Measurements from ENCODE around the gene EFEMP2.

The EFEMP2 gene

DNA sequence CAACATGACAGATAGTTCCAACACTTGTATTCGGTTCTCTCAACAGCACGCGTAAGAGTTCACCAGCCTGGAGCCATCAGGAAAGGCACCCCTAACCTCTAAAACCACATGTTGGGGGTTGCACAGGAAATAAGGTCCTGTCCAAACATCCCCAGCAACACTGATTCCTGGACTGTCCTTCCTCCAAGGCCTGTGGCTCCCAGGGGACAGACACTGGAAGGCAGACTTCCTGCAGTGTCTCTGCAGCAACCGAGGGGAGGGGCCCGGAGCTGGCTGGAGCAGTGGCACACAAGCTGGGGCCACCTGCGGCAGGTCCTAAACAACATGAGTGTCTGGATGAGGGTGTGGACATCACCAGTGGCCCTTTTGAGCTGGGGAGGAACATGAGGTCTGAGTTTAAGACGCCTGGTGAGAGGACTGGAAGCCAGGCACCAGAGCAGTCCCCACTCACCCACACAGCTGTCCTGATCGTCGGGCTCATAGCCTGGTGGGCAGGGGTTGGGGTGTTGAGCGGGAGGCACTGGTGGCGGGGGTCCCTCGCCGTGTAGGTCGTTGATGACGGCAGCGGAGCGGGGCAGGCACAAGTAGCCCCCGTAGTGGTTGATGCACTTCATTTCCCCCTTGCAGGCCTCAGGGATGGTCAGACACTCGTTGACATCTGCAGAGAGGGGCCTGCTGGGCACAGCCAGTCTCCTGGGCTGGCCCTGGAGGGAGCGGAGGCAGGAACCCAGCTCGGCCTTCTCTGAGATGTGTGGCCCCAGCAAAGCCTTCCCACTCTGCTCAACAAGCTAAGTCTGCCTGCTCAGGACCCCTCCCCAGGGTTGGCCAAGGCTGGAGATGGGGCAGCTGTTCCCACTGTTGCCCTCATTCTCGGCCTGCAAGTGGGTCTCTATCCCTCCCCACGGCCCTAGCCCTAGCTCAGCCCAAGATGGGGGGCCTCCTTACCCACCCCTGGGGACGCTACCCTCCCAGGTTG, 1.6 kb downstream of the EFEMP2 start:
- Histone ChIP-seq H3K27me3 (ENCODE audit: control insufficient read depth, insufficient read depth, low read length) (0 out of 2 replicates have a peak, but pooled peaks cover 2% of the 10 kb centered on the region), H3K4me3 (ENCODE audit: low read depth, low read length) (no peak overlapping the region; the same call in 1 of the 2 replicates), H3K36me3 (ENCODE audit: control insufficient read depth, insufficient read depth, low read length) (peaks cover 11% of the 10 kb centered on the region; the same call in 1 of the 2 replicates), H3K4me1 (ENCODE audit: control insufficient read depth, insufficient read depth, low read length) (peaks cover 12% of the 10 kb centered on the region), H3K9ac (ENCODE audit: low read length) (peak overlapping the region; percentile 23), H3K9me3 (ENCODE audit: control insufficient read depth, insufficient read depth, low read depth, low read length) (no peaks in the 10 kb centered on the region), H3K27ac (ENCODE audit: low read depth, low read length) (no peak overlapping the region)

DNA sequence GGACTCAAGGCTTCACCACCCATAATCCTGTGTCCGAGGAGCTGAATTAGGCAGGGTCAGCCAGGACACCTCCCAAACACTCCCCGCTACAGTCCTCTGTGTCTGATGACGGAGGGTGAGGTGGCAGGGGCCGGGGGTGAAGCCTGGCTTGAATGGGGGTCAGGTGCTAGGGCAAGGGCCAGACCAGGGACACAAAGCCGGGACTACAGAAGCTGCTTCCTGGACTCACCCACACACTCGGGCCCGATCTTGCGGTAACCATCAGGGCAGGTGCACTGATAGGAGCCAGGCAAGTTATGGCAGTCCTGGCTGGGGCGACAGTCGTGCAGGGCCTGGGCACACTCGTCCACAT, 2.3 kb downstream of the EFEMP2 start:
- peaks cover 18% of the 10 kb centered on the region for H3K36me3 ChIP-seq (ENCODE audit: control insufficient read depth, insufficient read depth, low read length)
- 0 out of 2 replicates have a peak, but pooled peaks cover 2% of the 10 kb centered on the region for H3K27me3 ChIP-seq (ENCODE audit: control insufficient read depth, insufficient read depth, low read length)
- H3K27ac ChIP-seq (ENCODE audit: low read depth, low read length), result no peak overlapping the region
- H3K4me3 ChIP-seq (ENCODE audit: low read depth, low read length), result no peak overlapping the region
- no peak overlapping the region for H3K9ac ChIP-seq (ENCODE audit: low read length)
- H3K4me1 ChIP-seq (ENCODE audit: control insufficient read depth, insufficient read depth, low read length), result peaks cover 12% of the 10 kb centered on the region
- H3K9me3 ChIP-seq (ENCODE audit: control insufficient read depth, insufficient read depth, low read depth, low read length), result no peaks in the 10 kb centered on the region

DNA sequence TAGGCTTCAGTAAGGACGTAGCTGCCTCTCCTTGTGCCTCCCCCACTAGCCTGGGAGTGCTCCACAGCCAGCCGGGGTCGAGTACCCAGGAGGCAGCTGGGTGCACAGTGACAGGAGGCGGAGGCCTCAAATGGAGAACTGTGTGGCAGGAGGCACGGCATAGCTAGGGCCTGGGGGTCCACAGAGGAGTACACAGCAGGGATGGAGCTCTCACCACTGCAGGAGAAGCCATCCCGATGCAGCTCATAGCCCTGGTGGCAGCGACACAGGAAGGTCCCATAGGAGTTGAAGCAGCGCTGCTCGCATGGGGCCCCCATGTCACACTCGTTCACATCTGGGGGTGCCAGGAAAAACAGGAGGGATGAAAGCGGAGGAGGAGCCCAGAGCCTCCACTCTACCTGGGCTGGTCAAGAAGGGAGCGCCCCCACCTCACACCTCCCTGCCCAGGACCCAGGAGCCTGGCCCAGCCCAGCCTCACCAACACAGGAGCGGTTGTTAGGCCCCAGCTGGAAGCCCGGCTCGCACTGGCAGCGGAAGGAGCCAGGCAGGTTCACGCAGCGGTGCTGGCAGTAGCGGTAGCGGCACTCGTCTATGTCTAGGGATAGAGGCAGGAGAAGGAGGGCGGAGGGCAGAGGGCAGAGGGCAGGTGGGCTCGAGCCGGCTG, 2.8 kb downstream of the EFEMP2 start:
- Histone ChIP-seq H3K9ac (ENCODE audit: low read length) (no peak overlapping the region), H3K4me1 (ENCODE audit: control insufficient read depth, insufficient read depth, low read length) (peaks cover 12% of the 10 kb centered on the region), H3K27me3 (ENCODE audit: control insufficient read depth, insufficient read depth, low read length) (0 out of 2 replicates have a peak, but pooled peaks cover 2% of the 10 kb centered on the region), H3K36me3 (ENCODE audit: control insufficient read depth, insufficient read depth, low read length) (peaks cover 24% of the 10 kb centered on the region), H3K27ac (ENCODE audit: low read depth, low read length) (no peak overlapping the region), H3K9me3 (ENCODE audit: control insufficient read depth, insufficient read depth, low read depth, low read length) (no peaks in the 10 kb centered on the region), H3K4me3 (ENCODE audit: low read depth, low read length) (no peak overlapping the region)

DNA sequence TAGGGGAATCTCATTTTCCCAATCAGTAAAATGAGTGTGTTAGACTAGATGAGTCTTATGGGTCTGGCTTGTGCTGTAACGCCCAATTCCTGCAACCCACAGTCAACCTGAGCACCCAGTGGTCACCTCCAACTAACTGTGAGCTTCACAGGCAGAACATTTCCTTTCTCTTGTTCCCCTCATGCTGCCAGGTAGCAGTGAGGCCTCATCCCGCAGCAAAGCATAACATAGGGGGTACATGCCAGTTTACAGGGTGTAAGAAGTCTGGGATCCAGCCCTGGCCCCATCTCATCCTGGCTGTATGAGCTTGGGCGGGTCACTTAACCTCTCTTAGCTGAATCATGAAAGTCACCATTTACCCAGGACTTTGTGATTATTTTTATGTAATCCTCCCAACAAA, 3.7 kb downstream of the EFEMP2 start:
- Histone ChIP-seq H3K9me3 (ENCODE audit: control insufficient read depth, insufficient read depth, low read depth, low read length) (no peaks in the 10 kb centered on the region), H3K27me3 (ENCODE audit: control insufficient read depth, insufficient read depth, low read length) (0 out of 2 replicates have a peak, but pooled peaks cover 2% of the 10 kb centered on the region), H3K36me3 (ENCODE audit: control insufficient read depth, insufficient read depth, low read length) (peaks cover 32% of the 10 kb centered on the region), H3K4me3 (ENCODE audit: low read depth, low read length) (no peak overlapping the region), H3K9ac (ENCODE audit: low read length) (no peak overlapping the region), H3K27ac (ENCODE audit: low read depth, low read length) (no peak overlapping the region), H3K4me1 (ENCODE audit: control insufficient read depth, insufficient read depth, low read length) (peaks cover 12% of the 10 kb centered on the region)

DNA sequence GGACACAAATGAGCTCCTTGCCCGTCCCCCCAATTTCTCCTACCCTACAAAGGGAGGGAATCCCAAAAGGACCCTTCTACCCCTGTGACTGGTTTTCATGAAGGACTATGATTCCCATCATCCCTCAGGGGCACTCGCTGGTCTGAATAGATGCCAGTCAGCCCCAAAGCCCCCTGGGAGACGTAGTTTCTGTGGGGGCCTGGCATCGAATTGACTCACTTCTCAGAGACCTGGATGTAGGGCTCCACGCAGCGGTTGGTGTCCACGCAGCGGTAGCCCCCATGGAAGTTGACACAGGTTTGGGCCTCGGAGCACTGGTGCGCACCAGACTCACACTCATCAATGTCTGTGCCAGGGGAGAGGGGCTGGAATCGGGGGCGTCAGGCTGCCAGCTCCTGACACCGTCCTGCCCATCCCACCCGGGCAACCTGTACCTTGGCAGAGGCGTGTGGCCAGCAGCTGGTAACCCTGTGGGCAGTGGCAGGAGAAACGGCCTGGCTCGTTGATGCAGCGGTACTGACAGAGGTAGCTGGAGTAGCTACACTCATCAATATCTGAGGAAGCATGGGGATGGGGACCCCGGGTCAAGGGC, 4.4 kb downstream of the EFEMP2 start:
- Histone ChIP-seq H3K4me3 (ENCODE audit: low read depth, low read length) (peak overlapping the region; percentile 65), H3K4me1 (ENCODE audit: control insufficient read depth, insufficient read depth, low read length) (peaks cover 12% of the 10 kb centered on the region)

DNA sequence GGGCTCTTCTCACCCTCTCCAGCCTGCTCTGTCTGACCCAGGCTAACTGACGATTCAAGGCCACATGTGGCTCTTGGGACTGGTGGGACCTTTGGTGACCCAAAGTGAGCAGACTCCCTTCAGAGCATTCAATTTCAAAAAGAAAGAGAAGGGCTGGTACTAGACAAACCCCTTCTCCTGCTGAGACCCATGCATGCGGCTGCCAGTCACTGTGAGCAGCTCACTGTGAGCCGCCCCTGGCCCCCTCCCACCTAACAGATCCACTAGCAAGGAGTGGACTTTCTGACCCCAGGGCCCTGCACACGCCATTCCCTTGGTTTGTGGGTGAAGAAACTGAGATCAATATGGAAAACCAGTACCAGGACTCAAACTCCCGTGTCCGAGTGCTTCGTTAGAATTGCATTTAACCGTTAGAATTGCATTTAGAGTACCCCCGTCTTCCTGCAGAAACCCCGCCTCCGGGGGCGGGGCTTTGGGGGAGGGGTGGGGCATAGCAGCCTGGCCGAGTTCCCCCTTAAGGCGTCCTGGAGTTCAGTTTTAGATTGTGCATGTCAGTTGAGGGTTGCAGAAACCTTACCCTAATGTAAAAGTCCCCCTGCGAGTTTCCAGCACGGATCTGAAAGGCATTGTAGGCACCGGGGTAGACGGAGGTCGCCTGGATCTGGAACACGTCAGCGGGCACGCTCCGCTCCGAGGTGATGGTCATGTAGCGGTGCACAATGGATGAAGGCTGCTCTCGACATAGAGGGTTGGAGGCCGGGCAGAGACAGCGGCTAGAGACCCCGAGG, 5.1 kb downstream of the EFEMP2 start:
- Histone ChIP-seq H3K9me3 (ENCODE audit: control insufficient read depth, insufficient read depth, low read depth, low read length) (no peaks in the 10 kb centered on the region), H3K4me1 (ENCODE audit: control insufficient read depth, insufficient read depth, low read length) (peaks cover 12% of the 10 kb centered on the region), H3K36me3 (ENCODE audit: control insufficient read depth, insufficient read depth, low read length) (peaks cover 46% of the 10 kb centered on the region), H3K27me3 (ENCODE audit: control insufficient read depth, insufficient read depth, low read length) (0 out of 2 replicates have a peak, but pooled peaks cover 2% of the 10 kb centered on the region), H3K27ac (ENCODE audit: low read depth, low read length) (no peak overlapping the region), H3K9ac (ENCODE audit: low read length) (no peak overlapping the region), H3K4me3 (ENCODE audit: low read depth, low read length) (peak overlapping the region; percentile 65)

More for the DNA sequence above, 4.4 kb downstream of the EFEMP2 start:
- Histone ChIP-seq H3K36me3 (ENCODE audit: control insufficient read depth, insufficient read depth, low read length) (peaks cover 40% of the 10 kb centered on the region), H3K27me3 (ENCODE audit: control insufficient read depth, insufficient read depth, low read length) (0 out of 2 replicates have a peak, but pooled peaks cover 2% of the 10 kb centered on the region), H3K27ac (ENCODE audit: low read depth, low read length) (no peak overlapping the region), H3K9ac (ENCODE audit: low read length) (no peak overlapping the region), H3K9me3 (ENCODE audit: control insufficient read depth, insufficient read depth, low read depth, low read length) (no peaks in the 10 kb centered on the region)

DNA sequence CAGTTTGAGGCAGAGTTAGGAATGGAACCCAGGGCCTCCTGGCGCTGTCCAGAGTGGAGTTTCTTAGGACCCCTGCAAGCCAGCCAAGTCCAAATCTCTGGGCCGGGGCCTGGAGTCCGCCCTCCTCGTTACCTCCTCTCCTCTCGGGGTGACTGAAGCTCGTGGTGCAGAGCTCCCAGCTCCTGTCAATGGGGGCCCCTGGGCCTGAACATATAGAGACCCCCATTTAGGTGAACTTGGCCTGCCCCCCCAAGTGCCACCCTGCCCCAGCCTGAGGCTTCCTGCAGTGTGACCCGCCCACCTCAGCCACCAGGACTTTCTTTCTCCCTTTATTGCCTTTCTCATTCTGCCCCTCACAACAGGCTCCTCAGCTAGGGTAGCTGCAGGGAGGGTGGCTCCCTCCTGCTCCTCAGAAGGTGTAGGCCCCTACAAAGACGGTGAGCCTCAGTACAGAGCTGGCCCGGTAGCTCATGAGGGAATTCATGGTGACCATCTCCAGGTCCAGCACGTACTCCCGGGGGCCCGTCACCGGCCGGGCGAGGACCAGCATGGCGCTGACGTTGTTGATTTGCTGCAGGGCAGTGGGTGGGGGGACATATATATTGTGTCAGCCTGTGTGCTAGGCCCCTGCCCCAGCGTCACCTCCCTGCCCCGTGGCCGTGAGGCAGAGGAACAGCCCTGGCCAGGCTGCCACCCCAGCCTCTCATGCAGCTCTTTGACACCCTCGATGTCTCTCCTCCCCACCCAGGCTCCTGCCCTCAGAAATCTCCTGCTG, 5.9 kb downstream of the EFEMP2 start:
- Histone ChIP-seq H3K27ac (ENCODE audit: low read depth, low read length) (no peak overlapping the region), H3K9ac (ENCODE audit: low read length) (no peak overlapping the region), H3K4me1 (ENCODE audit: control insufficient read depth, insufficient read depth, low read length) (peaks cover 11% of the 10 kb centered on the region), H3K27me3 (ENCODE audit: control insufficient read depth, insufficient read depth, low read length) (no peaks in the 10 kb centered on the region), H3K9me3 (ENCODE audit: control insufficient read depth, insufficient read depth, low read depth, low read length) (no peaks in the 10 kb centered on the region), H3K4me3 (ENCODE audit: low read depth, low read length) (no peak overlapping the region), H3K36me3 (ENCODE audit: control insufficient read depth, insufficient read depth, low read length) (peaks cover 54% of the 10 kb centered on the region)

DNA sequence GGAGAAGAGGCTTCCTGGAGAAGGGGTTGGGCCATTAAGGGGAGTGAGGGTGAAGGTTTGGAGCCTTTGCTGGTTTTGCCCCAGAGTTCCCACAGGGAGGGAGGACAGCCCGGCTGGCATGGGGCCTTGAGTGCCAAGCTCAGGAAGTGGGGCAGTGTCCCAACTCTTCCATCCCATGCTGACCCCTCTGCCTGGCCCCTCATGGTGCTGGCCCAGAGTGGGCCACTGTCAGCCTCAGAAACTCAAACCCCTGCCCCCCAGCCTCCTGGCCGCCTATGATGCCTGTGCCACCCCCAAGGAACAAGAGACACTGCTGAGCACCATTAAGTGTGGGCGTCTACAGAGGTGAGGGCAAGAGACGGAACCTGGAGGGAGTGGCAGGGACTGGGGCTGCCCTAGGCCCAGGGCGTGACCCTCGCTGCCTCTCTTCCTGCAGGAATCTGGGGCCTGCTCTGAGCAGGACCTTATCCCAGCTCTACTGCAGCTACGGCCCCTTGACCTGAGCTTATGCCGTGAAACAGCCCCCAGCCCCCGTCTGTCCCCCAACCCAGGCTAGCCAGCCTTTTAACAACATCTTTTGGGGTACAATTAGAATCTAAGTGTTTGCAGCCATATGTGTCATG, 6.9 kb downstream of the EFEMP2 start:
- H3K4me1 ChIP-seq (ENCODE audit: control insufficient read depth, insufficient read depth, low read length), result peaks cover 15% of the 10 kb centered on the region
- H3K27ac ChIP-seq (ENCODE audit: low read depth, low read length), result no peak overlapping the region
- no peak overlapping the region for H3K4me3 ChIP-seq (ENCODE audit: low read depth, low read length)
- no peak overlapping the region for H3K9ac ChIP-seq (ENCODE audit: low read length)
- H3K27me3 ChIP-seq (ENCODE audit: control insufficient read depth, insufficient read depth, low read length), result no peaks in the 10 kb centered on the region
- H3K36me3 ChIP-seq (ENCODE audit: control insufficient read depth, insufficient read depth, low read length), result peaks cover 56% of the 10 kb centered on the region
- H3K9me3 ChIP-seq (ENCODE audit: control insufficient read depth, insufficient read depth, low read depth, low read length), result no peaks in the 10 kb centered on the region

DNA sequence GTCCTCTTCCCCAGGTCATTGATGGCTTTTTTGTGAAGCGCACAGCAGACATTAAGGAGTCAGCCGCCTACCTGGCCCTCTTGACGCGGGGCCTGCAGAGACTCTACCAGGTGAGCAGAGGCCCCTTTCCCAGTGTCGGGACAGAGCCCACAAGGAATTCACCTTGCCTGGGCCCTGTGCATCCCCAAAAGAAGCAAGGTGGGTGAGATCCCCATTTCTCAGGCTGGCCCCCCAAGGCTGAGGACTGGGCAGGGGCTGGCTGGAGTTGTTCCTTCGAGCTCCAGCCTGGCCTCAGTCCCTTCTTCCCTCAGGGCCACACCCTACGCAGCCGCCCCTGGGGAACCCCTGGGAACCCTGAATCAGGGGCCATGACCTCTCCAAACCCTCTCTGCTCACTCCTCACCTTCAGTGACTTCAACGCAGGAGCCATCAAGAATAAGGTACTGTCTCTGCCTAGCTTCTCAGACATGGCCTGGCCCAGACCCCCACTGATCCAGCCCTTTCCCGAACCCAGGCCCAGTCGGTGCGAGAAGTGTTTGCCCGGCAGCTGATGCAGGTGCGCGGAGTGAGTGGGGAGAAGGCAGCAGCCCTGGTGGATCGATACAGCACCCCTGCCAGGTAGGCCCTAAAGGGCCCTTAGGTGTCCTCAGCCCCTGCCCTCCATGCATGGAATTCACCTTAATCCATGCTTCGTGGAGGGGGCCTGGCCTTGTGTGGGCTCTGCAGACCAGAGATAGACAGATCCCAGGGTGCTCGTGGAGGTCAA, 7.7 kb downstream of the EFEMP2 start:
- Histone ChIP-seq H3K4me1 (ENCODE audit: control insufficient read depth, insufficient read depth, low read length) (peaks cover 15% of the 10 kb centered on the region), H3K9ac (ENCODE audit: low read length) (no peak overlapping the region), H3K9me3 (ENCODE audit: control insufficient read depth, insufficient read depth, low read depth, low read length) (no peaks in the 10 kb centered on the region), H3K4me3 (ENCODE audit: low read depth, low read length) (no peak overlapping the region), H3K36me3 (ENCODE audit: control insufficient read depth, insufficient read depth, low read length) (peaks cover 56% of the 10 kb centered on the region), H3K27ac (ENCODE audit: low read depth, low read length) (no peak overlapping the region), H3K27me3 (ENCODE audit: control insufficient read depth, insufficient read depth, low read length) (no peaks in the 10 kb centered on the region)
